ENCODE results near the gene CHL1.

CHL1 gene

GRCh38 chr3:217948-218347, 21.4 kb downstream of the CHL1 start:
- in situ Hi-C loops (cut with HindIII; ENCODE audit: low sequenced_read_pairs) = no loop called here

DNA sequence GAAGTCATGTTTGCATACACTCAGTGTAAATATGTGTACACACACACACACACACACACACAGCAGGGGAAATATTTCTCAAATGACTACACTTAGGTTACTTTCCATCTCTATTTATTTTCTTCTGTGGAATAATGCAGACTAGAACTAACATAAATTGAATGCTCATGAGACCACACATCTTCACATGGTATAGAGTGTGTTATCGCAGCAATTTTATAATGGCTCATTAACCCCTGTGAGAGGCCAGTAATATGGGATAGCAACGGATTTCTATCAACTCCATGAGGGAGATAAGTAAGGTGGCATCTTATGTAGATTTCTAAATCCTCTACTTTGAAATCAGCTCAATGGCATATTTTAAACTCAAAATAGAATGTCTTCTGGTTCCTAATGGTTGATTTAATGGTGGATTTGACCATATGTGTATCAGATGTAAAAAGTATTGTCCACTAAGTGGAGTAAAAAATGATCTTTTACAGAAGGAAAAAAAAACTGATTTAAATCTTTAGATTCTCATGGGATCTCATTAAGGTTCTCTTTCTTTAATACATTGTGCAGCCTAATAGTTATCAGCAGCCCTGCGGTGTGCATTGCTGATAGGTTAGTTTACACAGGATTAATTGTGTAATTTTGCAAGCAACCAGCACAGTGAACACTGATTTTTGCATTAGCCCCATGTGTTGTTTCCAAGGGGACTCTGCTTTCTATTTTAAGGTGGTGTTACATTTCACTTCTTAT, 32.0 kb downstream of the CHL1 start:
- in situ Hi-C loops (cut with HindIII; ENCODE audit: low sequenced_read_pairs) = no loop called here

DNA sequence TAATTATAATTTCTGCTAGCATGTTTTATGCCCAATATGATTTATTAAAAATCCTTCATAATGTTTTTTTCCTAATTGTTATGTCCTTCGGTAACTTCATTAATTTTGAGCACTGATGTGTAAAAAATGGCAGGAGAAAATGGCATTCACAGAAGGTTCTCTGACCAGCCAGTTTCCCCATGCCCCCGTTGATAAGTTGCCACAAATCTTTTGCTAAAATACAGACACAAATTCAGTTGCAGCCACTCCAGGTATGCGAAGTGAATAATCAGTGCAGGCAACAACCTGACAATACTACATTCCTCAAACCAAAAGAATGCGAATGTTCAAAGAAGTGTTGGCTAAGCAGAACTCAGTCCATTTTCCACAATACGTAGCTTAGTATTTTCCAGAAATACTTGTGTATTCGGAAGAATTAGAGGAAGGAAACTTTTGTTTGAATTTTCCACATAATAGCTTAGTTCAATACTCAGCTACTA, 32.7 kb downstream of the CHL1 start:
- in situ Hi-C loops (cut with HindIII; ENCODE audit: low sequenced_read_pairs) = no loop called here

- in situ Hi-C loops (cut with HindIII; ENCODE audit: low sequenced_read_pairs) = no loop called here
Measured at GRCh38 chr3:236881-237280, 40.3 kb downstream of the CHL1 start.

DNA sequence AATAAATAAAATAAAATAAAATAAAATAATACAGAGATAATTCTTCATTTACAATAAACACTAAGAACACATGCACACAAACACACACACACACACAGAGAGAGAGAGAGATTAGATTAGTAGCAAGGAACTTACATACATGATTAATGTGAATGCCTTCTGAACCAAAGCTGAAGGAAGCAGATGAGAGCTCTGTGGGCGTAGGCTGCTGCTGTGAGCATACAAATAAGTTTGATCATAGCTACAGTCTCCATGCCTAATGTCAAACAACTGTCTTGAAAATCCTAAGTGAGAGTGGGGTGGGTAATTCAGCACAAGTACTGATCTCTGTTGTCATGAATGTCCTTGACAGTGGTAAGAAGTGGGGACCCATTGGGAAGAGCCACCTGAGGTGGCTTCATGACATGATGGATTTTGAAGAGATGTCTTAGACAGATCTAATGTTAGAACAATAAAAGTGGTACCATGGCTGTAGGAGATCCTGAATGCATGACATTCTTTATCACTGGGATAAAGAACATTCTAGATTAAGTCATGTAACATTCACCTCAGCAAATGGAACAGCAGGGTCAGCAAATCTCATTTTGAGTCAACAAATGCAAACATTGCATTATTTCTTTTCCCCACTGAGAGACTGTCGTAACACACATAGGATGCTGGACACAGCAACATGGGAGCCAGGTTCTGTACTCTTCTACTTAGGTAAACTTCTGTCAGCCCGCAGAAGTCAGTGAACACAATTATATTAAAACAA, 46.2 kb downstream of the CHL1 start:
- in situ Hi-C loops (cut with HindIII; ENCODE audit: low sequenced_read_pairs) = no loop called here

DNA sequence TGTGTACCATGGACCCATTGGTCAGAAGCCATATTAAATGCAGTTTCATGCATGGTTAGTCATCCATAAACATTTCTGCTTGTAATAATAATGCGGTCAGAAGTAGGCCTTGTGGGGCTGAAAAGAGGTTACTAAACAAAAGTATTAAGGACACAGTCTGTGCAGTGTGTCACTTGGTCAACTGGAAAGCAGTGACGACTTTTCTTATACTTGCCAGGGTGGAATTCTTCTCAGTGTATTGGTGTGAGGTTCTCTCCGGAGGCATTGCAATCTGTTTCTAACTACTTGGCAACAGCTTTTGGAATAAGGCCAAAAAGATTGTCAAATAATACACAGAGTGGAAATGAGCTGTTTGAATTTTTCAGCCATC, 46.8 kb downstream of the CHL1 start:
- in situ Hi-C loops (cut with HindIII; ENCODE audit: low sequenced_read_pairs) = no loop called here

DNA sequence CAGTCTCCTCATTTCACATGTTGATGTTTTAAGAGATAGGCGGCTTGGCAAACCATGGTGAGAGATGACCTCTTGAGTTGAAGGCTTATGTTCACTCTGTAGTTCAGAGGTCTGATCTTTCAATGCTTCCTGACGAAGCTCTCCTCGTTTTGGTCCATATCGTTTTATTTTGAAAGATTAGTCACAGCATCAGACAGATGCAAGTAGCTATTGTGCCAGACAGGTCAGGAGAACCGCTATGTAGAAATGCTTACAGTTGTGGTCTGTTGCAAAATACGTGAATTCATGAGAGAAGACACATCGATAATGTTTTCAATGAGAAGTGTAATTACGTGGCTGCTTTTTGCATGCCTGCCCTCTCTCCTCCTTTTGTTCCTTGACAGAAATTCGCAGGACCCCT, 47.5 kb downstream of the CHL1 start:
- in situ Hi-C loops (cut with HindIII; ENCODE audit: low sequenced_read_pairs) = no loop called here

- in situ Hi-C loops (cut with HindIII; ENCODE audit: low sequenced_read_pairs) = no loop called here
Measured at GRCh38 chr3:247916-248315, 51.4 kb downstream of the CHL1 start.

GRCh38 chr3:248864-249520, 52.4 kb downstream of the CHL1 start:
- in situ Hi-C loops (cut with HindIII; ENCODE audit: low sequenced_read_pairs) = no loop called here

DNA sequence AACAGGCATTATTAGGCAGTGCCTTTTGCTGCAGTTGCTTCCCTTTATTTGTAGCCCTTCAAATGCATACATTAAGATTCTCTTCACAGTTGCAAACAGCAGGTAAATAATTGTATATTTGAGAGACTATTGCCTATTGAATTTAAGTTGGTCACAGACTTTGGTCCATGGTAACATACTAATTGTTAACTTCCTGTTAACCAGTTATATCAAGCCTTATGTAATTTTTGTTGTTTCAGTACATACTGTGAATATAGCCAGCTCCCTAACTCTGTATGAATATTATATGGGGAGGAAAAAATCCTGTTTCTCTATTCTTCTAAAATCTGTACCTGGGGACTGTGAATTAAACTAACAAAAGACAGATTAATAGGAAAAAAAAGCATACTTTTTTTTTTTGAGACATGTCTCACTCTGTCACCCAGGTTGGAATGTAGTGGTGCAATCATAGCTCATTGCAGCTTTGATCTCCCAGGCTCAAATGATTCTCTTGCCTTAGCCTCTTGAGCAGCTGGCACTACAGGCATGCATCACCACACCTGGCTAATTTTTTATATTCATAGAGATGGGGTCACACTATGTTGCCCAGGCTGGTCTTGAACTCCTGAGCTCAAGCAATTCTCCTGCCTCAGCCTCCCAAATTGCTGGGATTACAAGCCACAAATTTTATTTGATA, 53.2 kb downstream of the CHL1 start:
- in situ Hi-C loops (cut with HindIII; ENCODE audit: low sequenced_read_pairs) = no loop called here

- in situ Hi-C loops (cut with HindIII; ENCODE audit: low sequenced_read_pairs) = no loop called here
Measured at GRCh38 chr3:256501-256900, 59.9 kb downstream of the CHL1 start.

- in situ Hi-C loops (cut with HindIII; ENCODE audit: low sequenced_read_pairs) = no loop called here
Measured at GRCh38 chr3:257826-258225, 61.3 kb downstream of the CHL1 start.

DNA sequence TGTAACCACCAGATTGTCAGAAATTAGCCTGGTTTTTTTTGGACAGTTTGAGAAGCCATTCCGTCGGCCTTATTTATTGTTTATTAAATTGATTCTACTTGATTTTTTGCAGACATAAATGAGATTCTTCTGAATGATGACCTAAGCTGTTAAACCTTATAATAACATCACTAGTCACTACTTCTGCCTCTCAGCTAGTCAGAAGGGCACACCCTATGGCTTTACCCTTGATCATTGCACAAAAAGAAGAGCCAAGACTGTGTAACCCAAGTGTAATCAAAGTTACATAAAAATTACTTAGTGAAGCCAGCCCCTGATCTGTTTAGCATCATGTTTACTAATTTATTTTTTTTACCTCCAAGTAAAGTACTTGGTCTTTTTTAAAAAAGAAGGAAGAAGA, 64.3 kb downstream of the CHL1 start:
- in situ Hi-C loops (cut with HindIII; ENCODE audit: low sequenced_read_pairs) = no loop called here

GRCh38 chr3:263393-263792, 66.8 kb downstream of the CHL1 start:
- in situ Hi-C loops (cut with HindIII; ENCODE audit: low sequenced_read_pairs) = no loop called here

DNA sequence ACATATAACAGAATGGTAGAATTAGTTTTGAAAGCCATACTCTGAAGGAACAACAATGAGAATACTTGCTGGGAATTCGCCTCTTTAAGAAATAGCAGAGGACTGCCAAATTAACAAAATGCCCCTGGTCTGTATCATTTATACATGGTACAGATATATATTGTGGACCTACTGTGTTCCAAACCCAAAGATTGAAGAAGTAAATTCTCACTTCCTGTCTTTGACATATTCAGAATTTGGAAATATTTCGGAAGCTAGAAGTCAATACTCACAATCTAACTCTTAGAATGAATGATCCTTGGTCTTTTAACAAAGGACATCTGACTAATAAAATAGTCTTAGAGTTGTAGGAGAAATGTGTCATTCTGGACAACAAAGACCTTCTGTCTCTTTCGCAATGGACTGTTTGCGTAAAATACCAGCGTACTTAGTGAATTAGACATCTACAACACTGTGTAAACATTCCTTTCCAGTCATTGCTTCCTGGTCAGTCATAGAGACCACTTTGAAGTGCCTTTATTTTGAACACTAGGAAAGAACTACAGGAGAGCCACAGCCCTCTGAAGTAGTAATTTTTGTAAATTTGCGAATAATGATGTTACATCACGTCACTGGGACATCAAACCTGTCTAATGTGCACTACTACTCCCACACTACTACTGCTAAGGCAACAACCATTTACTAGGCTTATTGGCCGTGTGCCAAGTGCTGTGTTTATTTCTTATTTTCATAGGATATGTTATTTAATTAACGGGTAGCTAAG, 68.0 kb downstream of the CHL1 start:
- in situ Hi-C loops (cut with HindIII; ENCODE audit: low sequenced_read_pairs) = no loop called here

GRCh38 chr3:267101-267500, 70.5 kb downstream of the CHL1 start:
- in situ Hi-C loops (cut with HindIII; ENCODE audit: low sequenced_read_pairs) = no loop called here

- in situ Hi-C loops (cut with HindIII; ENCODE audit: low sequenced_read_pairs) = no loop called here
Measured at GRCh38 chr3:270688-271087, 74.1 kb downstream of the CHL1 start.

- in situ Hi-C loops (cut with HindIII; ENCODE audit: low sequenced_read_pairs) = no loop called here
Measured at GRCh38 chr3:274927-275326, 78.4 kb downstream of the CHL1 start.

DNA sequence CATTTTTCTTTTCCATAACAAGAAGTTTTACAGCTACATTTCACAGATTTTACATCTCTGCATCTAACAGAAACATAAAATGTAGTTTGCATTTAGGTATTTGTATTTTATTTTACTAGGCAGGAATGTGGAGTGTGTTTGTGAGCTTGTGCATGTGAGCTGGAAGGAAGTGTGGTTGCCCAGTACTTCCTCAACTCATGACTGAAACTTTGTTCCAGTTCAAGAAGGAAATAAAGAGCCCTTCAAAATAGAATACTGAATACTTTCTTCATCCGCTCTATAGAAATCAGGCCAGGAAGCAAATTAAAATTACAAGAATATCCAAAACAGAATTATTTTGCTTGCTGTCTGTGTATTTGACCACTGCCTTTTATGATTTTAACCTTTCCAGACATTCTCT, 81.3 kb downstream of the CHL1 start:
- in situ Hi-C loops (cut with HindIII; ENCODE audit: low sequenced_read_pairs) = no loop called here

GRCh38 chr3:278300-279064, 81.9 kb downstream of the CHL1 start:
- in situ Hi-C loops (cut with HindIII; ENCODE audit: low sequenced_read_pairs) = no loop called here

Measured in DLD1 (cell line).